Ishikawa (cell line): Measurements from ENCODE around the gene HDAC5.

Experiments
- CEBPB ChIP-seq: IDR thresholded peaks from 2 replicates; pipeline ENCODE4 v1.6.1; 2012
- CREB1 ChIP-seq: IDR thresholded peaks from 2 replicates; pipeline ENCODE4 v1.6.1; 2012; ENCODE audit warnings: low read depth
- EGR1 ChIP-seq: IDR thresholded peaks from 2 replicates; pipeline ENCODE4 v1.6.1; 2012
- EP300 ChIP-seq: IDR thresholded peaks from 2 replicates; pipeline ENCODE4 v1.6.1; 2012; ENCODE audit warnings: borderline replicate concordance
- FOXM1 ChIP-seq: IDR thresholded peaks from 2 replicates; pipeline ENCODE4 v1.6.1; 2012; ENCODE audit warnings: low read depth, borderline replicate concordance
- MAX ChIP-seq: IDR thresholded peaks from 2 replicates; pipeline ENCODE4 v1.6.1; 2012
- NFIC ChIP-seq: IDR thresholded peaks from 2 replicates; pipeline ENCODE4 v1.6.1; 2012
- RAD21 ChIP-seq: IDR thresholded peaks from 2 replicates; pipeline ENCODE4 v1.6.1; 2012; ENCODE audit warnings: low read depth
- REST ChIP-seq: IDR thresholded peaks from 2 replicates; pipeline ENCODE4 v1.6.1; 2012; ENCODE audit warnings: low read depth, mild to moderate bottlenecking
- TAF1 ChIP-seq: IDR thresholded peaks from 2 replicates; pipeline ENCODE4 v1.6.1; 2012; ENCODE audit warnings: low read depth, mild to moderate bottlenecking
- TCF12 ChIP-seq: IDR thresholded peaks from 2 replicates; pipeline ENCODE4 v1.6.1; 2012; ENCODE audit warnings: low read depth
- TEAD4 ChIP-seq: IDR thresholded peaks from 2 replicates; pipeline ENCODE4 v1.6.1; 2012
- USF1 ChIP-seq: IDR thresholded peaks from 2 replicates; pipeline ENCODE4 v1.6.1; 2012
- YY1 ChIP-seq: IDR thresholded peaks from 2 replicates; pipeline ENCODE4 v1.6.1; 2012; ENCODE audit warnings: low read depth
- ZBTB7A ChIP-seq: IDR thresholded peaks from 2 replicates; pipeline ENCODE4 v1.6.1; 2012; ENCODE audit warnings: low read depth

Gene HDAC5

GRCh38 chr17:44062871-44063270, 60.6 kb downstream of the HDAC5 start:
- TF ChIP-seq NFIC (no peak), REST (no peak), EP300 (no peak), CEBPB (no peak), MAX (no peak), YY1 (no peak), TEAD4 (no peak), ZBTB7A (no peak), FOXM1 (no peak), TAF1 (no peak), RAD21 (no peak), TCF12 (no peak), EGR1 (no peak), USF1 (no peak), CREB1 (no peak)

GRCh38 chr17:44061446-44061845, 62.0 kb downstream of the HDAC5 start:
- no peak for TF ChIP-seq USF1
- no peak for TF ChIP-seq MAX
- no peak for TF ChIP-seq CREB1

- TF ChIP-seq MAX, result no peak
- no peak for TF ChIP-seq EGR1
- TF ChIP-seq REST, result no peak
- no peak for TF ChIP-seq TAF1
- TF ChIP-seq TEAD4, result no peak
- no peak for TF ChIP-seq FOXM1
- no peak for TF ChIP-seq CEBPB
- TF ChIP-seq USF1, result no peak
- no peak for TF ChIP-seq YY1
- TF ChIP-seq ZBTB7A, result no peak
- TF ChIP-seq NFIC, result no peak
- TF ChIP-seq EP300, result no peak
These were observed 64.1 kb downstream of the HDAC5 start for GRCh38 chr17:44059101-44059892.

GRCh38 chr17:44053125-44053872, 70.1 kb downstream of the HDAC5 start:
- TF ChIP-seq NFIC (no peak), USF1 (no peak), RAD21 (no peak), CREB1 (no peak), TAF1 (no peak), TCF12 (no peak), YY1 (no peak), ZBTB7A (no peak), CEBPB (no peak), TEAD4 (no peak)
